ENCODE measurements around the gene CYP2A13.

- TF ChIP-seq CTCF (IDR thresholded peaks at IDR 0.05) (no peak), POLR2AphosphoS5 (IDR thresholded peaks at IDR 0.05; ENCODE audit: low read depth, low read length) (no peak), REST (IDR thresholded peaks at IDR 0.05; ENCODE audit: insufficient read depth in 1 of 2, low read depth in 2 of 2, low read length in 1 of 2) (no peak), SIN3A (IDR thresholded peaks at IDR 0.05; ENCODE audit: borderline replicate concordance, insufficient read depth, low read depth, low read length) (no peak), TCF7L2 (IDR thresholded peaks at IDR 0.05; ENCODE audit: low read depth, low read length) (no peak)
These were observed 28.0 kb downstream of the CYP2A13 start for GRCh38 chr19:41116261-41116660.
